HG03457 (cell line): ENCODE results near the gene SAFB2.

Source experiments
- ATAC-seq: cut with Tn5 transposase; IDR thresholded peaks from one replicate; pipeline ENCODE4 v1.9.1; 2021; ENCODE audit warnings: moderate number of reproducible peaks; ENCODE audit not compliant: unreplicated experiment

Gene SAFB2

DNA sequence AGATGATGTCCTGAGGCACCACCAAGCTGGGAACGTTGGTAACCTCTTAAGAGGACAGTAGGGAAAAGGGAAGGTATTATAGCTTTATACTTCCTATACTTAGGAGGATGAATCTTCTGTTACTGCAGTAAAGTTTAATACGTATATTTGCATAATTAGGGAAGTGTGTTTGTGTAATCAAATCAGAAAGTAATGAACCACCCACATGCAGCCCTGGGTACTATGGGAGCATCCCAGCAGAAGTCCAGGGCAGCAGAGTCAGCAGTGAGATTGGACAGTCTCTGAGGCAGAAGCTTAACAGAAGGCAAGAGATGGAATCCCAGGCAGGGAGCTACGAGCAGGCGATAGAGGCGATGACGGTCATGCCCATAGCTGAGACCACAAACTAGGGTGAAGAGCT is 12.9 kb upstream of the SAFB2 start:
- no peak for ATAC-seq

DNA sequence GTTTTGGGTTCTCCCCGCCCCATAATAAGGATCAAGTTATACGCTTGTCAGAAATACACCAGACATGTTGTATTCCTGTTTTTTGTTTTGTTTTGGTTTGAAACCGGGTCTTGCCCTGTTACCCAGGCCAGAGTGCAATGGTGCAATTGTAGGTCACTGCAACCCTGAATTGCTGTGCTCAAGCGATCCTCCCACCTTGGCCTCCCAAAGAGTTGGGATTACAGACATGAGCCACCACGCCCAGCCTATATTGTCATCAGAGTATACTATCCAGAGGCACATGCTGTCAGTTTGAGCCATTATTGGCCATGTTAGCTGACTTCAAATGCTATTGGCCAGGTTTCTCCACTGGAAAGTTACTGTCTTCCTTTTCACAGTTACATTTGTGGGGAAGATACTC is 10.1 kb upstream of the SAFB2 start:
- ATAC-seq: no peak

- ATAC-seq: no peak
Measured at GRCh38 chr19:5632241-5632612, 9.7 kb upstream of the SAFB2 start.

GRCh38 chr19:5631567-5632240 is 9.1 kb upstream of the SAFB2 start:
- no peak for ATAC-seq

- no peak for ATAC-seq
Measured at GRCh38 chr19:5628919-5629481, 6.4 kb upstream of the SAFB2 start.

DNA sequence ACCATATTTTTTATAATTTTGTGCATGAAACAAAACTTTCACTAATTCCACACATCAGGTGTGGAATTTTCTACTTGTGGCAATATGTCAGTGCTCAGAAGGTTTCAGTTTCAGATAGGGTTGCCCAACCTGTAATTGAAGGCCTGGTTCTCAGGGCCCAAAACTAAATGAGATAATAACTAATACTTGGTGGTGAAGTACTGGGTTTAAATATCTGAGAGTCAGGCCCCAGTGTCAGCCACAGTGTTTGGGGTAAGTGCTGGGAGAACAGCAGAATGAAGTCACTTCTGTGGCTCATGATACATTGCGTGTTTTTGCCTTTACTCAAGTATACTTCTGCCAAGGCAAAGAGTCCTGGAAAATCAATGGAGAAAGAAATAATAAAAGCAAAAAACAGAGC is 5.9 kb upstream of the SAFB2 start:
- ATAC-seq: no peak

GRCh38 chr19:5627395-5627904 is 4.9 kb upstream of the SAFB2 start:
- ATAC-seq: no peak

GRCh38 chr19:5625641-5626040 is 3.1 kb upstream of the SAFB2 start:
- no peak for ATAC-seq

DNA sequence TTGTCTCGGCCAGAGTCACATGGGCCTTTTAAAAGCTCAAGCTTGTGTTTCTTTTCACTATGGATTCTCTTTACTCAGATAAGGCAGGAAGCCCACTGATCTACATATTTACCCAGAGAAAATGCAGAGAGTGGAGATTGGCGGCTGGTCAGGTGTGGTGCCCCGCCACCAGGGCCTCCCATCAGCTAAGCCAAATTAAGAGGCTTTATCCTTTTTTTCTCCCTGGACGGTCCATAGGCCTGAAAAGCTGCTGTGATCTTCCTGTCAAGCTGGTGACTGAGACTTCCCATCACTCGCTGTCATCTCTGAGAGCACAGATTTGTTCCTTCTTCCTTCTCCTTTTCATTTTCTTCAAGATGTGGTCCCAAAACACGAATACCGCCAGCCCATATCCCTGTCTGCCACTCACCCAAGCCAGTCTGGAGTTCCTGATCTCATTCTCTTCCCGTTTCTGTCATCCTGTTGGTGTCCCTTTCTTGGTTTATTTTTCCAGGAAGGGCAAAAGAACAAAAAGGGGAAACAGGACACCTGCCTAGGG is 2.2 kb upstream of the SAFB2 start:
- no peak for ATAC-seq

DNA sequence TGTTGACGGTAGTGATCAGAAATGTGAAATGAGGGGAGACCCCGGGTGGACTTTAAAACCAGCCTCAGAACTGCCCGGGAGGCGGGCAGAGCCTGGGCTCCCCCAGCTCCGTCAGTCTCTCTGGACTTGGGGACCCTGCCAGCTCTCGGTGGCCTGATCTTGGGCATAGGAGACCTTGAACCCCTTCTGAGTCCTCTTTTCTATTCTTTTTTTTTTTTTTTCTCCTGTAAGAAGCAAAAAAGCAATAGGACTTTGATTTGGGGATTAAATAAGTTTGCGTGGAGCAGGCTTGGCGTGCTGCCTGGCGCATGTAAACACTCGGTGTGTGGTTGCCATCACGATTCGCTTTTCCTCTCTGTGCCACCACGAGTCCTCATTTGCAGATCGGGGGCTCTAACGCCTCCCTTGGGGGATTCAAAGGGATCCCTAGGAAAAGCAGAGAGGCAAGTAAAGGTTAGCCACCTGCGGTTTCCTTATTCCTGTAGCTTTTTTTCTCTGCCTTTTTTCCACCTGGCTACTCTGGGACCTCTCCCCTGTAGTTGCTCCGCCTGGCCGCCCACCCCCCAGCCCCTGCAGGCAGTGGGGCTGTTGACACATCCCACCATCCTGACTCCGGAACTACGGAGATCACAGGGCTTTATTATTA is 1.6 kb upstream of the SAFB2 start:
- no peak for ATAC-seq

- ATAC-seq: no peak
Measured at GRCh38 chr19:5623397-5624017, 931 bp upstream of the SAFB2 start.

DNA sequence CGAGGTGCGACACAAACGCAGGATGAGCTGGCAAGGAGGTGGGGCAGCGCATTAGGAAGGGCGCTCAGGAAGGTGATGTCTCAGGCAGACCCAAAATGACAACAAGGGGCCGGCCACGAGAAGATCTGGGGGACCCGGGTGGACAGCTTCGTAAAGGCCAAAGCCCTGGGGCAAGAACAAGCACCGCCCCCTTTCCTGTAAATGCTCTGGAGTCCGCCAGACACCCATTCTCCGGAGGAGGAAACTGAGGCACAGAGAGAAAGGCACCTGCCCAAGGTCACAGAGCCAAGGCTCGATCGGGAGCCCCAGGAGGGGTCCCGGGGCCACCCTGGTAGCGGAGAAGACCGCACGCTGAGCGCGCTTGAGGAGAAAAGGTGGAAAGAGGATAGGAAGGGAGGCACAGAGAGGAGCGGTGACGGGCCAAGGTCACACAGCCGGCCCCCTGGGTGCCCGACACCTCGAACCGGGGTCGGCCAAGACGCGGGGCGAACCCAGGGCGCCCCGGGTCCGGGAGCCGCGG is 571 bp downstream of the SAFB2 start:
- no peak for ATAC-seq

DNA sequence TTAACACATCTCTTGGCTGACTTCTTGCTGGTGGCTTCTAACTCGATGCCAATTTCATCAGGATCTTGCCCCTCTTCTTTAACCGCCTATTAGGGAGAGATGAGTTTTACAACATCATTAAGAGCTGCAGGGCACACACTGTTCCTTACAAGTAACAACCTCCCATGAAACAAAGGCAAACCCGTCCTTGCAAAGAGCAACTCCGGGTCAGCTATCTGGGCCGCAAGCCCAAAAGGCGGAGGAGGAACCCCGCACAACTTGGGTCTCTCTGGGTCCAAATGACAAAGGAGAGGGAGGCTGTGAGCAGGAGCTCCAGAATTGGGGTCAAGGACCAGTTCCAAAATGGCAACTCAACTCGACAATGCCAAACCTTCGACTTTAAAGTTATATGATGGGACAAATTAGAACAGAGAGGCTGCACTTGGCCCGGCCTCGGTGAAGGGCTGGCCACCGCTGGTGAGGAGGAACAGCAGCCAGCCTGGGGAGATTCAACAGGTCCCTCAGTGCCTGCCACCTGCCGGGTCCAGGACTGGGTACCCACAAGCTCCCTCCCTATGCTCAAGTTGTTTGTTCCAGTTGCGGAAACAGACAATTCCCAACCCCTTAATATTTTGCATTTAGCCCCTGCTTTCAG is 1.1 kb downstream of the SAFB2 start:
- ATAC-seq: no peak

GRCh38 chr19:5619946-5620345 is 2.6 kb downstream of the SAFB2 start:
- no peak for ATAC-seq

DNA sequence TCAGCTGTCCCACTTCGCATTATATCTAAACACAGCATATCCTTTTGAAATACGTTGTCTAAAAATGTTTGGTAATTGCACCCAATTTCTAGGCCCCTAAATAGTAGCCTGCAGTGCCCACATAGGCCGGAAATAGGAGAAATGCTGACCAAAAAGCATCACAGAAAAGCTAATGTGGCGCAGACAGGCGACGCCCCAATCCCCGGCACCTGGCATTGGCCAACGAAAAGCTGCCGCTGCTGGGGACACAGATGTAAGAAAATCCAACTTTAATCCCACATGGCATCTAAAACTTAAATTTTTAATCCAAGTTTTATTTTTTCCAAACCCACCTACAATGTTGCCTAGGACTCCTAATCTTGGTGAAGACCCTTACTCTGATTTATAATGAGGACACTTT is 4.0 kb downstream of the SAFB2 start:
- no peak for ATAC-seq

DNA sequence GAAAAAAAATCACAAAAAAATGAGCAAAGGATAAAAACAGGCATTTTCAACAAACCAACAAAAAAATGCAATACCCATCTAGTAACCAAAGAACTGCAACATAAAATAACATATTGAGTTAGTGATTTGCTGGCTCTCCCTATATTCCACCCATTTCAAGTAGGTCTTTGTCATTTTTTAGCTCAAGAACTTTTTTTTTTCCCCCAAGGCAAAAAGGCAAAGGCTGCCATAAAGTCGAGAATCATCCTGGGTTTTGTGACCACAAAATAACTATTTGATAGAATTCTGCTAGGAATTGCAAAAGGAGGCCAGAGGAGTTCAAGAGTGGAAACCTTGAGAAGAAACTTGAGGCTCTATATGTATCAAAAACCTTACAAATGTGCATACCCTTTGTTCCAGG is 5.5 kb downstream of the SAFB2 start:
- ATAC-seq: no peak

GRCh38 chr19:5615756-5616327 is 6.7 kb downstream of the SAFB2 start:
- ATAC-seq: no peak

- ATAC-seq: no peak
Measured at GRCh38 chr19:5612891-5613865, 9.4 kb downstream of the SAFB2 start.

DNA sequence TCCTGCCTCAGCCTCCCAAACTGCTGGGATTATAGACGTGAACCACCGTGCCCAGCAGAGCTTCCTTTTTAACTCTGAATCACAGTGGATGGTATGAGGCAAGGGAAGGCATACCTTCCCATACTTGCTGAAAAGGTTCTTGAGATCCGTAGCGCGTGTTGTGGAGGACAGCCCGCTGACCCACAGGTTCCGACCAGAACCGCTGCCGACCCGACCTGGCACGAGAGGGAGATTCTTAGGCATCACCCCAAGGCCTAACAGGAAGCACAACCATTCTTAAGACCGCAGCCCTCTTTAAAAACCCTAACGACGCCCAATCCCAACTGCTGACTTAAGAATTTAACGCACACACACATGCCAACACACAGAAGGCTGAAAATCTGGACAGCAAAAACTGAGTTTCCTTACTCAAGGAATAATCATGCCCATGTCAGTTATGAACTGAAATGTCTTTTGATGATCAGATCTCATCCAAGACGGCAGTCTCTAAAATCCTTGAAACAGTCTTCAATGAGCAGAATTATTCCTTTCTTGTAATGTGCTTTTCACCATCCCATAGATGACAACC is 12.6 kb downstream of the SAFB2 start:
- ATAC-seq: no peak
